ENCODE results near the gene NMT2.

GRCh38 chr10:15120523-15120922, 48.0 kb downstream of the NMT2 start:
- TF ChIP-seq CTCF (conservative IDR thresholded peaks at IDR 0.05 in 1 of 2, IDR thresholded peaks at IDR 0.05 in 1 of 2; ENCODE audit: low read depth in 1 of 2, low read length in 2 of 2) (no peak), EZH2 (IDR thresholded peaks at IDR 0.05; ENCODE audit: low read length, missing control alignments) (no peak)

All from fibroblast of lung (primary cell).